ENCODE measurements around the gene ACER1.

GRCh38 chr19:6357174-6357573, 23.8 kb upstream of the ACER1 start:
- TF ChIP-seq CTCF (IDR thresholded peaks at IDR 0.05; ENCODE audit: low read depth, low read length, missing input control), result no peak
- no peak for TF ChIP-seq HNF4G (IDR thresholded peaks at IDR 0.05)
- TF ChIP-seq REST (IDR thresholded peaks at IDR 0.05), result no peak
- TF ChIP-seq YY1 (IDR thresholded peaks at IDR 0.05), result no peak
- no peak for TF ChIP-seq MAX (IDR thresholded peaks at IDR 0.05)
- no peak for TF ChIP-seq EGR1 (IDR thresholded peaks at IDR 0.05; ENCODE audit: low read depth in 2 of 2)
- TF ChIP-seq ATF3 (IDR thresholded peaks at IDR 0.05), result no peak
- TF ChIP-seq JUND (IDR thresholded peaks at IDR 0.05), result no peak
- no peak for TF ChIP-seq ZBTB33 (IDR thresholded peaks at IDR 0.05)
- TF ChIP-seq TAF1 (conservative IDR thresholded peaks at IDR 0.05), result no peak
- no peak for TF ChIP-seq SP1 (IDR thresholded peaks at IDR 0.05)

Data from liver (tissue), 3 donors.